ENCODE data around the gene MED12L.

Gene MED12L

GRCh38 chr3:151282921-151283320, 197.5 kb downstream of the MED12L start:
- Histone ChIP-seq H3K4me2 (ENCODE audit: low read length) (no peak overlapping the region), H2BK5ac (ENCODE audit: low read length) (no peak overlapping the region), H3K56ac (ENCODE audit: low read length) (no peak overlapping the region), H2BK15ac (replicated peaks; ENCODE audit: low read depth) (no peak overlapping the region), H3K4me1 (ENCODE audit: control insufficient read depth, low read depth, low read length) (no peaks in the 10 kb centered on the region), H2AK5ac (ENCODE audit: low read length) (no peak overlapping the region), H3K4me3 (ENCODE audit: low read length) (no peak overlapping the region), H3K9ac (ENCODE audit: low read length) (no peak overlapping the region), H3K36me3 (ENCODE audit: control insufficient read depth, insufficient read depth, low read length) (no peaks in the 10 kb centered on the region), H3K4ac (ENCODE audit: low read depth, low read length) (no peak overlapping the region), H3K27ac (ENCODE audit: low read depth, low read length) (no peak overlapping the region), H4K5ac (ENCODE audit: low read length) (no peak overlapping the region), H2BK120ac (ENCODE audit: low read depth, low read length) (no peak overlapping the region), H3K27me3 (ENCODE audit: insufficient read depth, low read length, poor library complexity) (no peaks in the 10 kb centered on the region), H3K79me2 (ENCODE audit: control insufficient read depth, insufficient read depth, low read length) (no peaks in the 10 kb centered on the region), H3K79me1 (ENCODE audit: low read length) (no peaks in the 10 kb centered on the region), H4K8ac (ENCODE audit: low read depth, low read length) (no peak overlapping the region), H3K18ac (ENCODE audit: low read length) (no peak overlapping the region), H3K23ac (ENCODE audit: low read length) (no peak overlapping the region)
- DNase-seq = peak; percentile 45
- WGBS (ENCODE audit: extremely low coverage, insufficient coverage, low lambda C conversion rate) = no CpG with 5 or more reads among the region's 1 CpG

DNA sequence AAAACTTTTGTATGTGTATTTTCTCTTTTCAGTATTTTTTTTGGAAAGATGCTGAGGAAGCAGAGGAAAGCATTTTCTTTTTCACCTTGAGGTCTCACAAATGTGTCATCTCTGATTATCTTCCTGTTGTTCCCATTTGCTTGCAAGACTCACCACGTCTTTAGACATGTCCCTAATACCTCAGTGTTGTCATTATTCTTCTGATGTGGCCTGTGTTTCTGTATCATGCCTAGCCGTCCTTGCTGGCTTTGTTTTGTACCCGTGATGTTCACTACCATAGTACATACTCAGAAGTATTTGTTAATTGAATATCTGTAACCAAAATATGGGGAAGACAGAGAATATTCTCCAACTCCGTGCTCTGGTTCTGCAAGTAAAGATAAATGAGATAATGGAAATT, 197.9 kb downstream of the MED12L start:
- H3K27me3 ChIP-seq (ENCODE audit: insufficient read depth, low read length, poor library complexity) = no peaks in the 10 kb centered on the region
- no peak overlapping the region for H3K4ac ChIP-seq (ENCODE audit: low read depth, low read length)

GRCh38 chr3:151283907-151284461, 198.5 kb downstream of the MED12L start:
- DNase-seq = no peak
- no peak overlapping the region for H3K27ac ChIP-seq (ENCODE audit: low read depth, low read length)
- H3K27me3 ChIP-seq (ENCODE audit: insufficient read depth, low read length, poor library complexity) = no peaks in the 10 kb centered on the region
- no peak overlapping the region for H3K4me3 ChIP-seq (ENCODE audit: low read length)
- no peaks in the 10 kb centered on the region for H3K4me1 ChIP-seq (ENCODE audit: control insufficient read depth, low read depth, low read length)
- no peak overlapping the region for H4K5ac ChIP-seq (ENCODE audit: low read length)
- no peak overlapping the region for H3K9ac ChIP-seq (ENCODE audit: low read length)
- H3K4me2 ChIP-seq (ENCODE audit: low read length) = no peak overlapping the region
- H3K36me3 ChIP-seq (ENCODE audit: control insufficient read depth, insufficient read depth, low read length) = no peaks in the 10 kb centered on the region
- H2BK5ac ChIP-seq (ENCODE audit: low read length) = no peak overlapping the region
- no peak overlapping the region for H2BK15ac ChIP-seq (replicated peaks; ENCODE audit: low read depth)
- no peak overlapping the region for H3K56ac ChIP-seq (ENCODE audit: low read length)
- H2AK5ac ChIP-seq (ENCODE audit: low read length) = no peak overlapping the region
- WGBS (ENCODE audit: extremely low coverage, insufficient coverage, low lambda C conversion rate) = no CpG with 5 or more reads among the region's 5 CpGs
- no peak overlapping the region for H3K4ac ChIP-seq (ENCODE audit: low read depth, low read length)
- no peak overlapping the region for H3K18ac ChIP-seq (ENCODE audit: low read length)
- H3K79me1 ChIP-seq (ENCODE audit: low read length) = no peaks in the 10 kb centered on the region
- no peaks in the 10 kb centered on the region for H3K79me2 ChIP-seq (ENCODE audit: control insufficient read depth, insufficient read depth, low read length)
- no peak overlapping the region for H4K8ac ChIP-seq (ENCODE audit: low read depth, low read length)
- no peak overlapping the region for H3K23ac ChIP-seq (ENCODE audit: low read length)
- H2BK120ac ChIP-seq (ENCODE audit: low read depth, low read length) = no peak overlapping the region

More for the DNA sequence above, 197.9 kb downstream of the MED12L start:
- no CpG with 5 or more reads among the region's 4 CpGs for WGBS (ENCODE audit: extremely low coverage, insufficient coverage, low lambda C conversion rate)
- Histone ChIP-seq H2BK15ac (replicated peaks; ENCODE audit: low read depth) (no peak overlapping the region), H3K23ac (ENCODE audit: low read length) (no peak overlapping the region), H3K56ac (ENCODE audit: low read length) (no peak overlapping the region), H2AK5ac (ENCODE audit: low read length) (no peak overlapping the region), H3K79me1 (ENCODE audit: low read length) (no peaks in the 10 kb centered on the region), H3K9ac (ENCODE audit: low read length) (no peak overlapping the region), H3K79me2 (ENCODE audit: control insufficient read depth, insufficient read depth, low read length) (no peaks in the 10 kb centered on the region), H4K5ac (ENCODE audit: low read length) (no peak overlapping the region), H3K4me2 (ENCODE audit: low read length) (no peak overlapping the region), H3K4me1 (ENCODE audit: control insufficient read depth, low read depth, low read length) (no peaks in the 10 kb centered on the region), H2BK5ac (ENCODE audit: low read length) (no peak overlapping the region), H3K27ac (ENCODE audit: low read depth, low read length) (no peak overlapping the region), H3K18ac (ENCODE audit: low read length) (no peak overlapping the region), H3K36me3 (ENCODE audit: control insufficient read depth, insufficient read depth, low read length) (no peaks in the 10 kb centered on the region), H4K8ac (ENCODE audit: low read depth, low read length) (no peak overlapping the region), H2BK120ac (ENCODE audit: low read depth, low read length) (no peak overlapping the region), H3K4me3 (ENCODE audit: low read length) (no peak overlapping the region)
- DNase-seq = no peak

- Histone ChIP-seq H4K5ac (ENCODE audit: low read length) (no peak overlapping the region), H3K27me3 (ENCODE audit: insufficient read depth, low read length, poor library complexity) (no peaks in the 10 kb centered on the region), H2BK120ac (ENCODE audit: low read depth, low read length) (no peak overlapping the region), H3K23ac (ENCODE audit: low read length) (no peak overlapping the region), H3K4me2 (ENCODE audit: low read length) (no peak overlapping the region), H3K18ac (ENCODE audit: low read length) (no peak overlapping the region), H3K79me2 (ENCODE audit: control insufficient read depth, insufficient read depth, low read length) (no peaks in the 10 kb centered on the region), H2AK5ac (ENCODE audit: low read length) (no peak overlapping the region), H3K27ac (ENCODE audit: low read depth, low read length) (no peak overlapping the region), H4K8ac (ENCODE audit: low read depth, low read length) (no peak overlapping the region), H2BK15ac (replicated peaks; ENCODE audit: low read depth) (no peak overlapping the region), H3K4me3 (ENCODE audit: low read length) (no peak overlapping the region), H2BK5ac (ENCODE audit: low read length) (no peak overlapping the region), H3K9ac (ENCODE audit: low read length) (no peak overlapping the region), H3K56ac (ENCODE audit: low read length) (no peak overlapping the region), H3K36me3 (ENCODE audit: control insufficient read depth, insufficient read depth, low read length) (no peaks in the 10 kb centered on the region), H3K79me1 (ENCODE audit: low read length) (no peaks in the 10 kb centered on the region), H3K4ac (ENCODE audit: low read depth, low read length) (no peak overlapping the region), H3K4me1 (ENCODE audit: control insufficient read depth, low read depth, low read length) (no peaks in the 10 kb centered on the region)
- no CpG with 5 or more reads among the region's 1 CpG for WGBS (ENCODE audit: extremely low coverage, insufficient coverage, low lambda C conversion rate)
- DNase-seq = no peak
Measured at GRCh38 chr3:151285940-151286339, 200.5 kb downstream of the MED12L start.

DNA sequence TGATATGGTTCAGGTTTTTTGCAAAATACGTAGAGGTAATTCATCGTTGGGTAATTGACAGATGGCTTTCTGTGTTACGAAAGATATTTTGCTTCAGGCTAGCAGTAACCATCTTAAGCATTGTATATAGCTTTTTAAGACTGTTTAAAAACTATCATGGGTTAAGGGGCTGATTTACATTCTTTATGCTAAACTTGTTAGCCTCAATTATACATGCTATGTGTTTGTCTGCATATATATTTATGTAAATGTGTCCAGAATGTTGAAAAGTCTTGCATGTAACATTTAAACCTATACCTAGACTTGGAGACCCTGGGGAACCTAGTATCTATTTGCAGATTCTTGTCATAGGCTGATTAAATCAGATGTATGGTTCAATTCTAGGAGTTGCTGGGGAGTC, 204.0 kb downstream of the MED12L start:
- no peak for DNase-seq
- WGBS (ENCODE audit: extremely low coverage, insufficient coverage, low lambda C conversion rate) = no CpG with 5 or more reads among the region's 3 CpGs
- no peak overlapping the region for H2BK120ac ChIP-seq (ENCODE audit: low read depth, low read length)
- H3K27me3 ChIP-seq (ENCODE audit: insufficient read depth, low read length, poor library complexity) = no peaks in the 10 kb centered on the region
- no peak overlapping the region for H3K18ac ChIP-seq (ENCODE audit: low read length)
- no peaks in the 10 kb centered on the region for H3K36me3 ChIP-seq (ENCODE audit: control insufficient read depth, insufficient read depth, low read length)
- H3K79me2 ChIP-seq (ENCODE audit: control insufficient read depth, insufficient read depth, low read length) = no peaks in the 10 kb centered on the region
- no peak overlapping the region for H2AK5ac ChIP-seq (ENCODE audit: low read length)
- H3K23ac ChIP-seq (ENCODE audit: low read length) = no peak overlapping the region
- no peaks in the 10 kb centered on the region for H3K4me1 ChIP-seq (ENCODE audit: control insufficient read depth, low read depth, low read length)
- no peak overlapping the region for H2BK5ac ChIP-seq (ENCODE audit: low read length)
- no peak overlapping the region for H3K4me2 ChIP-seq (ENCODE audit: low read length)
- H3K9ac ChIP-seq (ENCODE audit: low read length) = no peak overlapping the region
- H4K5ac ChIP-seq (ENCODE audit: low read length) = no peak overlapping the region
- H3K79me1 ChIP-seq (ENCODE audit: low read length) = no peaks in the 10 kb centered on the region
- H3K56ac ChIP-seq (ENCODE audit: low read length) = no peak overlapping the region
- H3K27ac ChIP-seq (ENCODE audit: low read depth, low read length) = no peak overlapping the region
- no peak overlapping the region for H4K8ac ChIP-seq (ENCODE audit: low read depth, low read length)
- no peak overlapping the region for H2BK15ac ChIP-seq (replicated peaks; ENCODE audit: low read depth)
- no peak overlapping the region for H3K4me3 ChIP-seq (ENCODE audit: low read length)
- no peak overlapping the region for H3K4ac ChIP-seq (ENCODE audit: low read depth, low read length)

- Histone ChIP-seq H3K23ac (ENCODE audit: low read length) (no peak overlapping the region), H4K5ac (ENCODE audit: low read length) (no peak overlapping the region), H3K56ac (ENCODE audit: low read length) (no peak overlapping the region), H3K27me3 (ENCODE audit: insufficient read depth, low read length, poor library complexity) (no peaks in the 10 kb centered on the region), H3K4me3 (ENCODE audit: low read length) (no peak overlapping the region), H4K8ac (ENCODE audit: low read depth, low read length) (no peak overlapping the region), H3K79me2 (ENCODE audit: control insufficient read depth, insufficient read depth, low read length) (no peaks in the 10 kb centered on the region), H3K18ac (ENCODE audit: low read length) (no peak overlapping the region), H2BK120ac (ENCODE audit: low read depth, low read length) (no peak overlapping the region), H3K79me1 (ENCODE audit: low read length) (no peaks in the 10 kb centered on the region), H3K4me2 (ENCODE audit: low read length) (no peak overlapping the region), H2AK5ac (ENCODE audit: low read length) (no peak overlapping the region), H2BK15ac (replicated peaks; ENCODE audit: low read depth) (no peak overlapping the region), H3K4ac (ENCODE audit: low read depth, low read length) (no peak overlapping the region), H3K36me3 (ENCODE audit: control insufficient read depth, insufficient read depth, low read length) (no peaks in the 10 kb centered on the region), H3K4me1 (ENCODE audit: control insufficient read depth, low read depth, low read length) (no peaks in the 10 kb centered on the region), H2BK5ac (ENCODE audit: low read length) (no peak overlapping the region), H3K27ac (ENCODE audit: low read depth, low read length) (no peak overlapping the region), H3K9ac (ENCODE audit: low read length) (no peak overlapping the region)
- WGBS (ENCODE audit: extremely low coverage, insufficient coverage, low lambda C conversion rate) = no CpG with 5 or more reads among the region's 3 CpGs
- no peak for DNase-seq
Measured at GRCh38 chr3:151290673-151291072, 205.2 kb downstream of the MED12L start.
